Mesenteric fat pad (tissue), 1 donor: Measurements from ENCODE around the gene WWP2. TPM values are rescaled to one million over a fixed set of nuclear protein-coding genes. Genes with fewer than 3 reads are reported as not detected.

ENCODE experiments used
- DNase-seq: peaks from one replicate; pipeline ENCODE4 v3.0.0-alpha.2; 2020; ENCODE audit warnings: low spot score
- total RNA-seq: library from RNA; stranded (reverse); fragmentation: NEBNext Ultra II Directional; extraction: Animal tissue kit (Norgen Biotek cat#: 25700); gene quantifications from one replicate; pipeline ENCODE4 v1.2.1, GENCODE V29; 2021
- donor health status: DM: yes; HTN: yes; CAD: no.

WWP2 gene
- total RNA-seq, 1 donor from 2014 or later, result 43.0 TPM

GRCh38 chr16:69888005-69888590, 126.0 kb downstream of the WWP2 start:
- no peak for DNase-seq

GRCh38 chr16:69889295-69889964, 127.3 kb downstream of the WWP2 start:
- no peak for DNase-seq

GRCh38 chr16:69890114-69890891, 128.2 kb downstream of the WWP2 start:
- no peak for DNase-seq

- no peak for DNase-seq
These were observed 128.8 kb downstream of the WWP2 start for GRCh38 chr16:69890892-69891282.

GRCh38 chr16:69892378-69892777, 130.2 kb downstream of the WWP2 start:
- DNase-seq, result no peak

GRCh38 chr16:69893106-69893505, 131.0 kb downstream of the WWP2 start:
- no peak for DNase-seq

GRCh38 chr16:69894676-69895075, 132.5 kb downstream of the WWP2 start:
- DNase-seq, result no peak

- no peak for DNase-seq
These were observed 141.8 kb downstream of the WWP2 start for GRCh38 chr16:69903865-69904415.

- DNase-seq, result no peak
These were observed 142.5 kb downstream of the WWP2 start for GRCh38 chr16:69904495-69905170.

- no peak for DNase-seq
These were observed 143.0 kb downstream of the WWP2 start for GRCh38 chr16:69905171-69905555.

- no peak for DNase-seq
These were observed 144.8 kb downstream of the WWP2 start for GRCh38 chr16:69906838-69907401.

- DNase-seq, result no peak
These were observed 146.9 kb downstream of the WWP2 start for GRCh38 chr16:69909043-69909442.

GRCh38 chr16:69909760-69910159, 147.6 kb downstream of the WWP2 start:
- DNase-seq, result no peak

GRCh38 chr16:69910964-69911363, 148.8 kb downstream of the WWP2 start:
- DNase-seq, result no peak

- no peak for DNase-seq
These were observed 154.3 kb downstream of the WWP2 start for GRCh38 chr16:69916462-69916861.

GRCh38 chr16:69917311-69917710, 155.2 kb downstream of the WWP2 start:
- DNase-seq, result no peak

- no peak for DNase-seq
These were observed 155.6 kb downstream of the WWP2 start for GRCh38 chr16:69917739-69918138.

GRCh38 chr16:69918241-69918640, 156.1 kb downstream of the WWP2 start:
- no peak for DNase-seq

GRCh38 chr16:69921127-69921526, 159.0 kb downstream of the WWP2 start:
- no peak for DNase-seq

- DNase-seq, result peak; percentile 41
These were observed 160.1 kb downstream of the WWP2 start for GRCh38 chr16:69922200-69922599.
